HL-60 (cell line): ENCODE results near the gene SIX1.

Experiments used
- GABPA ChIP-seq: IDR thresholded peaks from 2 replicates; pipeline ENCODE4 v1.6.1; 2012; ENCODE audit warnings: low read depth
- POLR2AphosphoS5 ChIP-seq: IDR thresholded peaks from 2 replicates; pipeline ENCODE4 v1.6.1; 2012; ENCODE audit warnings: low read depth
- TF ChIP-seq, protein P1 (sequence below): IDR thresholded peaks from one replicate; pipeline ENCODE4 v1.5.1; 2011; ENCODE audit warnings: low read length, control low read depth, inconsistent platforms; ENCODE audit not compliant: insufficient read depth

DNA sequence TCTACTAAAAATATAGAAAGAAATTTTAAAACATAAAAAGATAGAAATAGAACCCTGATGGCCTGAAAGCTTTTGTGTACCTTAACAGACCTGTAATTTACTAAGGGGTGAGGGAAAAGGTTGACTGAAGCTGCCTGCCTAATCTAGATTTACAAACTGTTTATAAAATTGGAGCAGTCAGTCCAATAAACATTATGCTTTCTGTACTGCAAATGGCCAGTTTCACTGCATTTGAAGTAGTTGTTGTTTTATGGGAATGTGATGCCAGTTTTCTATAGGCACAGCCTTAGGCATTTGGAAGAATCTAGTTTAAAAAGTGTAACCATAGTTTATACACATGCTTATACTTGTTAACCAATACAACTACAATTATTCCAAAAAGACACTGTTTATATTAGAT, 19.1 kb downstream of the SIX1 start:
- TF ChIP-seq, protein P1, sequence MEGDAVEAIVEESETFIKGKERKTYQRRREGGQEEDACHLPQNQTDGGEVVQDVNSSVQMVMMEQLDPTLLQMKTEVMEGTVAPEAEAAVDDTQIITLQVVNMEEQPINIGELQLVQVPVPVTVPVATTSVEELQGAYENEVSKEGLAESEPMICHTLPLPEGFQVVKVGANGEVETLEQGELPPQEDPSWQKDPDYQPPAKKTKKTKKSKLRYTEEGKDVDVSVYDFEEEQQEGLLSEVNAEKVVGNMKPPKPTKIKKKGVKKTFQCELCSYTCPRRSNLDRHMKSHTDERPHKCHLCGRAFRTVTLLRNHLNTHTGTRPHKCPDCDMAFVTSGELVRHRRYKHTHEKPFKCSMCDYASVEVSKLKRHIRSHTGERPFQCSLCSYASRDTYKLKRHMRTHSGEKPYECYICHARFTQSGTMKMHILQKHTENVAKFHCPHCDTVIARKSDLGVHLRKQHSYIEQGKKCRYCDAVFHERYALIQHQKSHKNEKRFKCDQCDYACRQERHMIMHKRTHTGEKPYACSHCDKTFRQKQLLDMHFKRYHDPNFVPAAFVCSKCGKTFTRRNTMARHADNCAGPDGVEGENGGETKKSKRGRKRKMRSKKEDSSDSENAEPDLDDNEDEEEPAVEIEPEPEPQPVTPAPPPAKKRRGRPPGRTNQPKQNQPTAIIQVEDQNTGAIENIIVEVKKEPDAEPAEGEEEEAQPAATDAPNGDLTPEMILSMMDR, result no peak
- TF ChIP-seq POLR2AphosphoS5 (no peak), GABPA (no peak)
